GM20431 (cell line): ENCODE data around the gene CCDC200.
"Not testable (repeated sequence)": the region's sequence is repeated elsewhere in the genome, so short reads cannot be mapped to it uniquely, and the experiment has no call there.

ENCODE experiments used
- in situ Hi-C: fragments of 300-500 bp; cut with MseI, MboI; formaldehyde crosslinking; loops from one replicate; pipeline ENCODE4 v1.15.0; 2020; ENCODE audit warnings: low sequenced_read_pairs; ENCODE audit not compliant: unreplicated experiment

CCDC200 gene

GRCh38 chr17:43228020-43228782 lies at the start of gene CCDC200:
TSS of gene CCDC200 (minus strand) at chr17:43228623. CDS start at chr17:43228554, 69 bp downstream.
- in situ Hi-C loops, result not testable (repeated sequence)

- in situ Hi-C loops, result not testable (repeated sequence)
Measured at GRCh38 chr17:43272914-43273313, 44.5 kb upstream of the CCDC200 start.

DNA sequence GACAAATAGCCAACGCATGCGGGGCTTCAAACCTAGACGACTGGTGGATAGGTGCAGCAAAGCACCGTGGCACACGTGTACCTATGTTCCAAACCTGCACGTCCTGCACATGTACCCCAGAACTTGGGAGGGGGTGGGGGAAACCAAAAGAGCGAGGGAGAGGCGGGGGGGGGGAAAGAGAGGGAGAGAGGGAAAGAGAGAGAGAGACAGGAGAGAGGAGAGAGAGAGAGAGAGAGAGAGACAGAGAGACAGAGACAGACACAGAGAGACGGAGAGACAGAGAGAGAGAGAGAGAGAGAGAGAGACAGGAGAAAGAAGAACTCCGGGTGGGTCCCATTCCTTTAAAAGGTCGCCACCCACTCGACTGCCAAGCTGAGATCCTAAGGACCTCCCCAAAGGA lies 44.1 kb upstream of the CCDC200 start:
- in situ Hi-C loops, result not testable (repeated sequence)

DNA sequence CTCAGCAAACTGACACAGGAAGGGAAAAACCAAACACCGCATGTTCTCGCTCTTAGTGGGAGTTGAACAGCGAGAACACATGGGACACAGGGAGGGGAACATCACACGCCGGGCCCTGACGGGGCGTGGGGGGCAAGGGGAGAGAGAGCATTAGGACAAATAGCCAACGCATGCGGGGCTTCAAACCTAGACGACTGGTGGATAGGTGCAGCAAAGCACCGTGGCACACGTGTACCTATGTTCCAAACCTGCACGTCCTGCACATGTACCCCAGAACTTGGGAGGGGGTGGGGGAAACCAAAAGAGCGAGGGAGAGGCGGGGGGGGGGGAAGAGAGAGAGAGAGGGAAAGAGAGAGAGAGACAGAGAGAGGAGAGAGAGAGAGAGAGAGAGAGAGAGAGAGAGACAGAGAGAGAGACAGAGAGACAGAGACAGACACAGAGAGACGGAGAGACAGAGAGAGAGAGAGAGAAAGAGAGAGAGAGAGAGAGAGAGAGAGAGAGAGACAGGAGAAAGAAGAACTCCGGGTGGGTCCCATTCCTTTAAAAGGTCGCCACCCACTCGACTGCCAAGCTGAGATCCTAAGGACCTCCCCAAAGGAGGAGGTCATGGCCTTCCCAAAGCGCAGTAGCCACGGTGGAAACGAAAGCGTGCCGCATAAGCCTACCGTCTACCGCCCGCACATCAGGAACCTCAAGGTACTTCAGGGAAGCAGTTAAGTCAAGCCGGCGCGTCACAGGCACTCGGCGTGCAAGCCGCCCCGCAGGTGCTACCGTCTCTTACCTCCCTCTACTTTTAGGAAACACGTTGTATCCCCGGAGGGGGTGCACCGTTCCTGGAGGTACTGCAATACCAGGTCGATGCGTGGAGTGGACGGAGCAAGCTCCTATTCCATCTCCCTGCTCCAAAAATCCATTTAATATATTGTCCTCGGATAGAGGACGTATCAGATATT lies 42.4 kb upstream of the CCDC200 start:
- in situ Hi-C loops, result not testable (repeated sequence)

DNA sequence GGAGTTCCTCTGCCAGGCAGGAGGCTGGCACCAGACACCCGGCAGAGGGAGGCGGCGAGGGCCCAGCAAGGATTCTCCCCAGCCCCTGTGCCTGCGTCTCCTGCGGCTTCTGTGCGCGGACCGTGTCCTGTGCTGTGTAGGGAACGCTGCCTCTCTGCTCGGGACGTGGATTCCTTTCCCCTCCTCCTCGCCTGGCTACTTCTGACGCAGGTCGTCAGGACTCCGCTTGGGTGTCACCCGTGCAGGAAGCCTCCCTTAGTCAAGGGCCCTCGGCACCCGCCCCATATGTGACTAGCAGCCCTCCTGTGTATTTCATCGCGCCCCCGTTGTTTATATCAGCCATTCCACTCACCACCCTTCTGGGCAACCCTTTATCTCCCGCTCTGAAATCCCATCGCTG lies 18.0 kb upstream of the CCDC200 start:
- in situ Hi-C loops, result not testable (repeated sequence)

DNA sequence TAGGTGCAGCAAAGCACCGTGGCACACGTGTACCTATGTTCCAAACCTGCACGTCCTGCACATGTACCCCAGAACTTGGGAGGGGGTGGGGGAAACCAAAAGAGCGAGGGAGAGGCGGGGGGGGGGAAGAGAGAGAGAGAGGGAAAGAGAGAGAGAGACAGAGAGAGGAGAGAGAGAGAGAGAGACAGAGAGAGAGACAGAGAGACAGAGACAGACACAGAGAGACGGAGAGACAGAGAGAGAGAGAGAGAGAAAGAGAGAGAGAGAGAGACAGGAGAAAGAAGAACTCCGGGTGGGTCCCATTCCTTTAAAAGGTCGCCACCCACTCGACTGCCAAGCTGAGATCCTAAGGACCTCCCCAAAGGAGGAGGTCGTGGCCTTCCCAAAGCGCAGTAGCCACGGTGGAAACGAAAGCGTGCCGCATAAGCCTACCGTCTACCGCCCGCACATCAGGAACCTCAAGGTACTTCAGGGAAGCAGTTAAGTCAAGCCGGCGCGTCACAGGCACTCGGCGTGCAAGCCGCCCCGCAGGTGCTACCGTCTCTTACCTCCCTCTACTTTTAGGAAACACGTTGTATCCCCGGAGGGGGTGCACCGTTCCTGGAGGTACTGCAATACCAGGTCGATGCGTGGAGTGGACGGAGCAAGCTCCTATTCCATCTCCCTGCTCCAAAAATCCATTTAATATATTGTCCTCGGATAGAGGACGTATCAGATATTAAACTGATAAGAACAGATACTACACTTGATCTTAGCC lies 12.4 kb upstream of the CCDC200 start:
- in situ Hi-C loops, result not testable (repeated sequence)

DNA sequence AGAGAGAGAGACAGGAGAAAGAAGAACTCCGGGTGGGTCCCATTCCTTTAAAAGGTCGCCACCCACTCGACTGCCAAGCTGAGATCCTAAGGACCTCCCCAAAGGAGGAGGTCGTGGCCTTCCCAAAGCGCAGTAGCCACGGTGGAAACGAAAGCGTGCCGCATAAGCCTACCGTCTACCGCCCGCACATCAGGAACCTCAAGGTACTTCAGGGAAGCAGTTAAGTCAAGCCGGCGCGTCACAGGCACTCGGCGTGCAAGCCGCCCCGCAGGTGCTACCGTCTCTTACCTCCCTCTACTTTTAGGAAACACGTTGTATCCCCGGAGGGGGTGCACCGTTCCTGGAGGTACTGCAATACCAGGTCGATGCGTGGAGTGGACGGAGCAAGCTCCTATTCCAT lies 11.2 kb upstream of the CCDC200 start:
- in situ Hi-C loops, result not testable (repeated sequence)

DNA sequence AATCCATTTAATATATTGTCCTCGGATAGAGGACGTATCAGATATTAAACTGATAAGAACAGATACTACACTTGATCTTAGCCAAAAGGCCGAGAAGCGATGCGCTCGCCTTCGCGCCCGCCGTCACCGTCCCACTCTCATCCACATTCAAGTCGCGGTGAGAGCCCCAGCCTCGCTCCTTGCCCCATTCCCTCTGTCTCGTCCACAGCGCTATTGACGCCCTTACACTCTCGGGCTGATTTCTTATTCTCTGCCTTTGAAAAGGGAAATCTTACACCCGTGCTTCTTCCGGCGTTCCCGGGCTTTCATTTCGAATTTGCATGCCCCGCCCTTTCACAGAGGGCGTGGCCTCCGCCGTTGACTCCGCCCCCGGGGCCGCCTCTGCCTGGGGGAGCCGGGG lies 5.5 kb upstream of the CCDC200 start, which contains the start of gene RNU2-1:
TSS of gene RNU2-1 (minus strand) at position 101 of the 400 bp plus-strand sequence.
- in situ Hi-C loops, result not testable (repeated sequence)

GRCh38 chr17:43233263-43233662 lies 4.8 kb upstream of the CCDC200 start:
- in situ Hi-C loops, result not testable (repeated sequence)

DNA sequence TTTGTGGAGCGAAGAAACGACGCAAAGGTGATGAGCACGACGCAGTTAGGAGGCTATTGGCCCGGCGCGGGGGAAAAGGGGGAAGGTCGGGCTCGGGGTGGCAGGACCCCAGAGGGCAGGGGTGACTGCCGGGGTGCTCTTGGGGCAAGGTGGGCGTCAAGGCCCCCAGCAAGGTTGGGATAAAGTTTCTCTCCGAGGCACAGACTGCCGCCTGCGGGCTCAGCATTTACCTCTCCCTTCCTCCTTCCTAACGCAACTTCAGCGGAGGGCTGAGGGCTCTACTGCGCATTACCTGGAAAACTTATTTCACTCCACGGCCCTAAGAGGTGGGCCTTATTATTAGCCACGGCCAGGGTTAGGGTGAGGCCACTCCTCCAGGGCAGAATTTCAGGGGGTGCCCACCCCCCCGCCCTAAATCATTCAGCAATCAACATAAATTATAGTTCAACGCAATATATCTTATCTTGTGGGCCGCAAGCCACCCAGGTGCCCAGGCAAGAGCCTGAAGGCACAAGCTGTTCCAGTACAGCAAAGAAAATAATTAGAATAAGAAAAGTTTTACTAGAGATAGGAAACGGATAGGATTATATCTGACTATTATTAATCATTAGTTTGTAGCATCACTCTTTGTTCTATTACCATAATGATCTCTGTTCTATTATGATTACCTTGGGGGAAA lies 3.7 kb upstream of the CCDC200 start:
- in situ Hi-C loops, result not testable (repeated sequence)

DNA sequence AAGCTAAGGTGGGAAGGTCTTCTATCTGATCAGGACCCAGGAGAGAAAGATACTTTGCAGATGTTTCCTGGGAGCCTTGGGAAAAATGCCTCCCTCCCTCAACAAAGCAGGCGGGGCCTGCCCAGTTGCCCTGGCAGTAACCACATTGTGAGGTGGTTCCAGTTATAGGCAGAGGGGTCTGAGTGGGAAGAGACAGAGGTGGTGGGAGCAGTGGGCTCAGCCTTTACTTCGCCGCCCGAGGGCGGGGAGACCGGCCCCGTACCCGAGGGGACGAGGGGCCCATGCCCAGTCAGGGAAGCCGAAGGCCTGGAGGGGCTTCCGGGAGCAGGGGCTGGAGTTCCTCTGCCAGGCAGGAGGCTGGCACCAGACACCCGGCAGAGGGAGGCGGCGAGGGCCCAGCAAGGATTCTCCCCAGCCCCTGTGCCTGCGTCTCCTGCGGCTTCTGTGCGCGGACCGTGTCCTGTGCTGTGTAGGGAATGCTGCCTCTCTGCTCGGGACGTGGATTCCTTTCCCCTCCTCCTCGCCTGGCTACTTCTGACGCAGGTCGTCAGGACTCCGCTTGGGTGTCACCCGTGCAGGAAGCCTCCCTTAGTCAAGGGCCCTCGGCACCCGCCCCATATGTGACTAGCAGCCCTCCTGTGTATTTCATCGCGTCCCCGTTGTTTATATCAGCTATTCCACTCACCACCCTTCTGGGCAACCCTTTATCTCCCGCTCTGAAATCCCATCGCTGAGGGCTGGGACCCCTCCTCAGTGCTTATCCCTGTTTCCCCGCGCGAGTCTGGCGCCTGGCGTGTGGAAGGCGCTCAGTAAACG lies 3.0 kb upstream of the CCDC200 start:
- in situ Hi-C loops, result not testable (repeated sequence)

GRCh38 chr17:43226393-43226792 lies 2.0 kb downstream of the CCDC200 start:
- in situ Hi-C loops, result no loop called here

DNA sequence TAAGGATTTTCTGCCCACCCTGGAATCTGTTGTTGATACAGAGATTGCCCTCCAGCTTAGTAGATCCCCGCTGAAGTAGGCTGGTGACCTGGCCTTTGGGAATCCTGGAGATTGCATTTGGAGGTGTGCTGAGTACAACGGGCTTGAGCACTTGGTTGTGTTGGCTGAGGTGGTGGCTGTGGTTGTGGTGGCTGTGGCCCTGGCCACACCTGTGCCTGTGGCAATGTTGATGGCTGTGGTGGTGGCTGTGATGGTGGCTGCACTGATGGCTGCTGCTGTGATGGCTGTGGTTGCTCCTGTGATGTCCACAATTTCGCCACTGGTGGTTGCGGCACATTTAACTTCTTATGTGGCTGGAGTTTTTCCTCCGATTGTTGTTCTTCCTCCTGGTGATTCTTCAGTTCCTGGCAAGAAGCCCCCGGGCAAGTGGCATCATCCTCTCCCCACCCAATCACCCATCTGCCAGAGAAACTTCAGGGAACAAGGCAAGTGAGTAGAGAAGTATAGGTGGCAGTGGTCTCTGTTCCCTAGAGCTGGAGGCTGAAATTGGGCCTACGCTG lies 4.2 kb downstream of the CCDC200 start:
- in situ Hi-C loops, result loop anchor here (25.0 kb wide), 1 partner anchor 88 kb away; no protein-coding TSS in a partner anchor

DNA sequence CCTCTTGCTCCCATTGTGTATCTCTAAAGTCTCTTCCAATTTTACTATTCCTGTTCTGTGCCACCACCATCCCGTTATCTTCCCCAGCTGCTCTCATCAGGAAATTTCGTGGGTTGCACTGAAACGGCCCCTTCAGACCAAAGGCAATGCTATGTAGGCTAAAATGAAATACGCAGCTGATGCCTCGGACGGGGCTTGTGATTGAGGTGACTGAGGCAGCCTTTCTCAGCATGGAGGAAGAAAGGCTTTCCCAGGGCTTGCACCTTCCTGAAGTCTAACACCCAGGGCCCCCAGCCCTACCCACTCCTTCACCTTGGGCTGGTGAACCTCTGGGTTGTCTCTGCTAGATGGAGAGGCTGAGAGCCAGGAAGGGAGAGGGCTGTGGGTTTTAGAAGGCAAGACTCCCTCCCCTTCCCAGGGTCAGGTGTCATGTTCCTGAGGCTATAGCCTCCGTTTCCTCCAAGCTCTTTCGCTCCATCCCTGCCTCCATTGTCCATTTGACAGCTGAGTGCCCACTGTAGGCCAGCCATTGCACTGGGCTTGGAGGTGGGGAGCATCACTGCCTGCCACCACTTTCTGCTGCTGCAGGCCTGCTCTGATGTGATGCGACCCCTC lies 7.8 kb downstream of the CCDC200 start:
- in situ Hi-C loops, result loop anchor here (25.0 kb wide), 1 partner anchor 92 kb away; no protein-coding TSS in a partner anchor

GRCh38 chr17:43219746-43220380 lies 8.6 kb downstream of the CCDC200 start:
- in situ Hi-C loops, result loop anchor here (25.0 kb wide), 1 partner anchor 92 kb away; no protein-coding TSS in a partner anchor

DNA sequence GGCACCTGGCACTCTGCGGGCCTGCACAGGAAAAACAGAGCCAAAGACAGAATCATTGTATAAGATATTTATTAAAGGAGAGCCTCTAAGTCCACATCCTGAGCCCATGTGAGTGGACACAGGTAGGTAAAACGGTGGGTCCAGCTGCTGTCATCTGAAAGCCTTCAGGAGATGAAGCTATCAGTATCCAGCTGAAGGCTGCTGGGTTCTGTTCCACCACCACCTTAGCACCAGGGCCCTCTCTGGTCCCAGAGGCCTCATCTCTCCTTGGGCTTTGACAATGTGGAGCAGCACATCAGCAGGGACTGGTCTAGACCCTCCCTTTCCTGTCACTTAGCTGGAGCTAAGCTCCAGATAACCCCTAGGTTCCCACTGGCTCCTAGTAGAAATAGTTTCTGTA lies 9.4 kb downstream of the CCDC200 start:
- in situ Hi-C loops, result loop anchor here (25.0 kb wide), 1 partner anchor 93 kb away; no protein-coding TSS in a partner anchor

GRCh38 chr17:43217614-43218087 lies 10.8 kb downstream of the CCDC200 start:
- in situ Hi-C loops, result loop anchor here (25.0 kb wide), 1 partner anchor 95 kb away; no protein-coding TSS in a partner anchor
